ENCODE measurements around the gene TSTD2.

The TSTD2 gene

GRCh38 chr9:97555164-97555563, 78.0 kb downstream of the TSTD2 start:
- Histone ChIP-seq H2AFZ (ENCODE audit: low read depth, low read length) (no peak overlapping the region), H3K23ac (ENCODE audit: low read length in 2 of 2) (no peak overlapping the region), H2BK5ac (ENCODE audit: low read depth, low read length, poor library complexity, severe bottlenecking) (no peak overlapping the region), H2AK5ac (ENCODE audit: low read length, severe bottlenecking) (no peak overlapping the region), H2BK15ac (ENCODE audit: low read depth, poor library complexity, severe bottlenecking) (no peak overlapping the region), H3K79me1 (replicated peaks; ENCODE audit: low read length, poor library complexity, severe bottlenecking) (no peaks in the 10 kb centered on the region), H3K4me3 (ENCODE audit: insufficient read depth in 1 of 2, low read depth in 1 of 2, low read length in 2 of 2) (no peak overlapping the region), H3K36me3 (ENCODE audit: control insufficient read depth in 1 of 2, insufficient read depth in 2 of 2, low read depth in 1 of 2, low read length in 2 of 2) (no peaks in the 10 kb centered on the region), H3K4ac (ENCODE audit: low read depth in 1 of 2, low read length in 2 of 2) (no peak overlapping the region), H3K27me3 (ENCODE audit: control insufficient read depth in 1 of 2, insufficient read depth in 1 of 2, low read length in 2 of 2) (peaks cover 18 to 29% of the 10 kb centered on the region in 2 experiments), H4K91ac (ENCODE audit: low read length) (no peak overlapping the region), H3K27ac (ENCODE audit: low read length, poor library complexity, severe bottlenecking) (no peak overlapping the region), H3K9ac (ENCODE audit: low read length) (no peak overlapping the region), H3K14ac (ENCODE audit: low read length in 2 of 2) (no peak overlapping the region), H3K4me2 (ENCODE audit: low read length, poor library complexity, severe bottlenecking) (no peak overlapping the region), H3K4me1 (ENCODE audit: control insufficient read depth, insufficient read depth, low read depth, low read length) (no peaks in the 10 kb centered on the region), H3K18ac (ENCODE audit: low read depth in 1 of 2, low read length in 2 of 2) (no peak overlapping the region), H2BK12ac (ENCODE audit: low read length in 2 of 2) (no peak overlapping the region), H2BK120ac (ENCODE audit: low read depth, low read length) (no peak overlapping the region), H3K9me3 (ENCODE audit: control insufficient read depth, low read length) (no peaks in the 10 kb centered on the region), H4K8ac (ENCODE audit: low read length) (no peak overlapping the region)
- DNase-seq: no peak
- WGBS: 85% methylated on average over 15 of the region's 15 CpGs

GRCh38 chr9:97554566-97555075, 78.5 kb downstream of the TSTD2 start:
- Histone ChIP-seq H3K4ac (ENCODE audit: low read depth in 1 of 2, low read length in 2 of 2) (no peak overlapping the region), H3K23ac (ENCODE audit: low read length in 2 of 2) (no peak overlapping the region), H2AFZ (ENCODE audit: low read depth, low read length) (no peak overlapping the region), H3K36me3 (ENCODE audit: control insufficient read depth in 1 of 2, insufficient read depth in 2 of 2, low read depth in 1 of 2, low read length in 2 of 2) (no peaks in the 10 kb centered on the region), H4K8ac (ENCODE audit: low read length) (no peak overlapping the region), H2BK5ac (ENCODE audit: low read depth, low read length, poor library complexity, severe bottlenecking) (no peak overlapping the region), H3K4me3 (ENCODE audit: insufficient read depth in 1 of 2, low read depth in 1 of 2, low read length in 2 of 2) (no peak overlapping the region), H2AK5ac (ENCODE audit: low read length, severe bottlenecking) (no peak overlapping the region), H2BK120ac (ENCODE audit: low read depth, low read length) (no peak overlapping the region), H2BK12ac (ENCODE audit: low read length in 2 of 2) (no peak overlapping the region), H3K27me3 (ENCODE audit: control insufficient read depth in 1 of 2, insufficient read depth in 1 of 2, low read length in 2 of 2) (peaks cover 18 to 27% of the 10 kb centered on the region in 2 experiments), H3K79me1 (replicated peaks; ENCODE audit: low read length, poor library complexity, severe bottlenecking) (no peaks in the 10 kb centered on the region), H2BK15ac (ENCODE audit: low read depth, poor library complexity, severe bottlenecking) (no peak overlapping the region), H3K14ac (ENCODE audit: low read length in 2 of 2) (no peak overlapping the region), H4K91ac (ENCODE audit: low read length) (no peak overlapping the region), H3K4me1 (ENCODE audit: control insufficient read depth, insufficient read depth, low read depth, low read length) (no peaks in the 10 kb centered on the region), H3K18ac (ENCODE audit: low read depth in 1 of 2, low read length in 2 of 2) (no peak overlapping the region), H3K27ac (ENCODE audit: low read length, poor library complexity, severe bottlenecking) (no peak overlapping the region), H3K9me3 (ENCODE audit: control insufficient read depth, low read length) (no peaks in the 10 kb centered on the region), H3K9ac (ENCODE audit: low read length) (no peak overlapping the region), H3K4me2 (ENCODE audit: low read length, poor library complexity, severe bottlenecking) (no peak overlapping the region)
- no peak for DNase-seq
- WGBS: 91% methylated on average over 6 of the region's 6 CpGs

GRCh38 chr9:97553841-97554240, 79.3 kb downstream of the TSTD2 start:
- Histone ChIP-seq H2BK5ac (ENCODE audit: low read depth, low read length, poor library complexity, severe bottlenecking) (no peak overlapping the region), H3K9ac (ENCODE audit: low read length) (no peak overlapping the region), H4K8ac (ENCODE audit: low read length) (no peak overlapping the region), H3K18ac (ENCODE audit: low read depth in 1 of 2, low read length in 2 of 2) (no peak overlapping the region), H3K4me2 (ENCODE audit: low read length, poor library complexity, severe bottlenecking) (no peak overlapping the region), H2BK15ac (ENCODE audit: low read depth, poor library complexity, severe bottlenecking) (no peak overlapping the region), H3K14ac (ENCODE audit: low read length in 2 of 2) (no peak overlapping the region), H3K79me1 (replicated peaks; ENCODE audit: low read length, poor library complexity, severe bottlenecking) (no peaks in the 10 kb centered on the region), H3K4me3 (ENCODE audit: insufficient read depth in 1 of 2, low read depth in 1 of 2, low read length in 2 of 2) (no peak overlapping the region), H3K27ac (ENCODE audit: low read length, poor library complexity, severe bottlenecking) (no peak overlapping the region), H2AFZ (ENCODE audit: low read depth, low read length) (no peak overlapping the region), H4K91ac (ENCODE audit: low read length) (no peak overlapping the region), H3K36me3 (ENCODE audit: control insufficient read depth in 1 of 2, insufficient read depth in 2 of 2, low read depth in 1 of 2, low read length in 2 of 2) (no peaks in the 10 kb centered on the region), H3K9me3 (ENCODE audit: control insufficient read depth, low read length) (no peaks in the 10 kb centered on the region), H2AK5ac (ENCODE audit: low read length, severe bottlenecking) (no peak overlapping the region), H3K4me1 (ENCODE audit: control insufficient read depth, insufficient read depth, low read depth, low read length) (no peaks in the 10 kb centered on the region), H3K4ac (ENCODE audit: low read depth in 1 of 2, low read length in 2 of 2) (no peak overlapping the region), H3K27me3 (ENCODE audit: control insufficient read depth in 1 of 2, insufficient read depth in 1 of 2, low read length in 2 of 2) (peaks cover 21 to 27% of the 10 kb centered on the region in 2 experiments), H3K23ac (ENCODE audit: low read length in 2 of 2) (no peak overlapping the region), H2BK12ac (ENCODE audit: low read length in 2 of 2) (no peak overlapping the region), H2BK120ac (ENCODE audit: low read depth, low read length) (no peak overlapping the region)
- 82% methylated on average over 4 of the region's 5 CpGs for WGBS
- no peak for DNase-seq

- Histone ChIP-seq H3K14ac (ENCODE audit: low read length in 2 of 2) (no peak overlapping the region), H3K4me3 (ENCODE audit: insufficient read depth in 1 of 2, low read depth in 1 of 2, low read length in 2 of 2) (no peak overlapping the region), H2BK120ac (ENCODE audit: low read depth, low read length) (no peak overlapping the region), H3K4me1 (ENCODE audit: control insufficient read depth, insufficient read depth, low read depth, low read length) (no peaks in the 10 kb centered on the region), H3K18ac (ENCODE audit: low read depth in 1 of 2, low read length in 2 of 2) (no peak overlapping the region), H2AK5ac (ENCODE audit: low read length, severe bottlenecking) (no peak overlapping the region), H3K4ac (ENCODE audit: low read depth in 1 of 2, low read length in 2 of 2) (no peak overlapping the region), H2BK15ac (ENCODE audit: low read depth, poor library complexity, severe bottlenecking) (no peak overlapping the region), H3K4me2 (ENCODE audit: low read length, poor library complexity, severe bottlenecking) (no peak overlapping the region), H4K8ac (ENCODE audit: low read length) (no peak overlapping the region), H3K27ac (ENCODE audit: low read length, poor library complexity, severe bottlenecking) (no peak overlapping the region), H2AFZ (ENCODE audit: low read depth, low read length) (no peak overlapping the region), H3K9me3 (ENCODE audit: control insufficient read depth, low read length) (no peaks in the 10 kb centered on the region), H3K79me1 (replicated peaks; ENCODE audit: low read length, poor library complexity, severe bottlenecking) (no peaks in the 10 kb centered on the region), H3K23ac (ENCODE audit: low read length in 2 of 2) (no peak overlapping the region), H3K36me3 (ENCODE audit: control insufficient read depth in 1 of 2, insufficient read depth in 2 of 2, low read depth in 1 of 2, low read length in 2 of 2) (no peaks in the 10 kb centered on the region), H2BK12ac (ENCODE audit: low read length in 2 of 2) (no peak overlapping the region), H2BK5ac (ENCODE audit: low read depth, low read length, poor library complexity, severe bottlenecking) (no peak overlapping the region), H3K9ac (ENCODE audit: low read length) (no peak overlapping the region), H4K91ac (ENCODE audit: low read length) (no peak overlapping the region), H3K27me3 (ENCODE audit: control insufficient read depth in 1 of 2, insufficient read depth in 1 of 2, low read length in 2 of 2) (peaks cover 25 to 27% of the 10 kb centered on the region in 2 experiments)
- no peak for DNase-seq
- WGBS: 86% methylated on average over 6 of the region's 6 CpGs
Observed at GRCh38 chr9:97553141-97553540, 80.0 kb downstream of the TSTD2 start.
